Measurements from ENCODE around the gene KDM6A. TPM values are rescaled to one million over a fixed set of nuclear protein-coding genes. Genes with fewer than 3 reads are reported as not detected.

KDM6A gene
- total RNA-seq, 1 experiment from 2014 or later = 24.0 TPM

DNA sequence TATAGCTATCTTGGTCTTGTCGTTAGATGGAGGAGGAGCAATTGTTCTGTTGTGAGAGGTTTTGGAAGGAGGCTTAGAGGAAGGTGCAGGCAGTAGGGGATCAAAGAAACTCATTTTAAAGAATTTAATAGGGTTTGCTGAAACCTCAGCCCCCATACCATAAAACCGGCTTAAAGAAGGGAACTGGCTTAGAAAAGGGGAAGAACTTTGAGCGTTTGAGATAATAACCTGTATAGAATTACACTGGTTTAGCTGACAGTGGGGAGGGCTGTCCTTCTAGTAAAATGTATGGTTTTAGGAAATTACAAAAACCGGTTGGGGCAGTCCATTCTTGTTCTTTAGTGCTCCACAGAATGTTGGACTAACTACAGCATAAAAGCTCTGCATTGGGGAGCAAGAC lies 128.1 kb downstream of the KDM6A start:
- intact Hi-C loops (cut with micrococcal nuclease; ENCODE audit: unreplicated experiment) = no loop called here
- Histone ChIP-seq H3K27ac (ENCODE audit: low read length) (no peak overlapping the region), H3K4me3 (ENCODE audit: low read depth in 2 of 2, low read length in 2 of 2) (no peak overlapping the region), H3K4me1 (ENCODE audit: control insufficient read depth, insufficient read depth, low read length) (no peaks in the 10 kb centered on the region), H3K27me3 (ENCODE audit: control insufficient read depth, insufficient read depth, low read length) (no peaks in the 10 kb centered on the region), H3K9me3 (ENCODE audit: control insufficient read depth, insufficient read depth, low read depth, low read length) (no peaks in the 10 kb centered on the region), H3K36me3 (ENCODE audit: control insufficient read depth, insufficient read depth, low read length) (no peaks in the 10 kb centered on the region)
- ATAC-seq = no peak
- POLR2A ChIA-PET = no interaction called here
- TF ChIP-seq REST (IDR thresholded peaks at IDR 0.05; ENCODE audit: insufficient read depth in 1 of 2, low read depth in 2 of 2, low read length in 1 of 2) = no peak
- TF ChIP-seq, protein P1, sequence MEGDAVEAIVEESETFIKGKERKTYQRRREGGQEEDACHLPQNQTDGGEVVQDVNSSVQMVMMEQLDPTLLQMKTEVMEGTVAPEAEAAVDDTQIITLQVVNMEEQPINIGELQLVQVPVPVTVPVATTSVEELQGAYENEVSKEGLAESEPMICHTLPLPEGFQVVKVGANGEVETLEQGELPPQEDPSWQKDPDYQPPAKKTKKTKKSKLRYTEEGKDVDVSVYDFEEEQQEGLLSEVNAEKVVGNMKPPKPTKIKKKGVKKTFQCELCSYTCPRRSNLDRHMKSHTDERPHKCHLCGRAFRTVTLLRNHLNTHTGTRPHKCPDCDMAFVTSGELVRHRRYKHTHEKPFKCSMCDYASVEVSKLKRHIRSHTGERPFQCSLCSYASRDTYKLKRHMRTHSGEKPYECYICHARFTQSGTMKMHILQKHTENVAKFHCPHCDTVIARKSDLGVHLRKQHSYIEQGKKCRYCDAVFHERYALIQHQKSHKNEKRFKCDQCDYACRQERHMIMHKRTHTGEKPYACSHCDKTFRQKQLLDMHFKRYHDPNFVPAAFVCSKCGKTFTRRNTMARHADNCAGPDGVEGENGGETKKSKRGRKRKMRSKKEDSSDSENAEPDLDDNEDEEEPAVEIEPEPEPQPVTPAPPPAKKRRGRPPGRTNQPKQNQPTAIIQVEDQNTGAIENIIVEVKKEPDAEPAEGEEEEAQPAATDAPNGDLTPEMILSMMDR (IDR thresholded peaks at IDR 0.05) = no peak
- TF ChIP-seq TCF7L2 (IDR thresholded peaks at IDR 0.05; ENCODE audit: low read depth, low read length) = no peak
- no peak for TF ChIP-seq SIN3A (IDR thresholded peaks at IDR 0.05; ENCODE audit: borderline replicate concordance, insufficient read depth, low read depth, low read length)
- no peak for TF ChIP-seq POLR2AphosphoS5 (IDR thresholded peaks at IDR 0.05; ENCODE audit: low read depth, low read length)
- no TSS peak for BruUV-seq (replicated peaks)
- DNase-seq (ENCODE audit: low read depth, low spot score) = no peak
- CTCF ChIA-PET = no interaction called here
- in situ Hi-C loops (cut with HindIII; ENCODE audit: low pct_unique_long_range_greater_than_20kb, low sequenced_read_pairs) = no loop called here

- Histone ChIP-seq H3K4me1 (ENCODE audit: control insufficient read depth, insufficient read depth, low read length) (no peaks in the 10 kb centered on the region), H3K9me3 (ENCODE audit: control insufficient read depth, insufficient read depth, low read depth, low read length) (no peaks in the 10 kb centered on the region), H3K27ac (ENCODE audit: low read length) (no peak overlapping the region), H3K36me3 (ENCODE audit: control insufficient read depth, insufficient read depth, low read length) (no peaks in the 10 kb centered on the region), H3K27me3 (ENCODE audit: control insufficient read depth, insufficient read depth, low read length) (no peaks in the 10 kb centered on the region), H3K4me3 (ENCODE audit: low read depth in 2 of 2, low read length in 2 of 2) (no peak overlapping the region)
- DNase-seq (ENCODE audit: low read depth, low spot score) (no peak), ATAC-seq (no peak)
- intact Hi-C loops (cut with micrococcal nuclease; ENCODE audit: unreplicated experiment) = no loop called here
- no TSS peak for BruUV-seq (replicated peaks)
- TF ChIP-seq POLR2AphosphoS5 (IDR thresholded peaks at IDR 0.05; ENCODE audit: low read depth, low read length) (no peak), SIN3A (IDR thresholded peaks at IDR 0.05; ENCODE audit: borderline replicate concordance, insufficient read depth, low read depth, low read length) (no peak), TCF7L2 (IDR thresholded peaks at IDR 0.05; ENCODE audit: low read depth, low read length) (no peak), REST (IDR thresholded peaks at IDR 0.05; ENCODE audit: insufficient read depth in 1 of 2, low read depth in 2 of 2, low read length in 1 of 2) (no peak)
- TF ChIP-seq, protein P1 (IDR thresholded peaks at IDR 0.05) = no peak
- POLR2A ChIA-PET = no interaction called here
- CTCF ChIA-PET = interaction anchor here (0.6 kb wide), 1 partner anchor 391 kb away, joined by 6 read pairs; no protein-coding TSS in a partner anchor
- in situ Hi-C loops (cut with HindIII; ENCODE audit: low pct_unique_long_range_greater_than_20kb, low sequenced_read_pairs) = no loop called here
Observed at GRCh38 chrX:45003085-45003484, 130.1 kb downstream of the KDM6A start.
